Loucy (cell line): ENCODE data around the gene B4GALNT4.
"Not testable (repeated sequence)": the region's sequence is repeated elsewhere in the genome, so short reads cannot be mapped to it uniquely, and the experiment has no call there.

Experiments used
- H2AFZ ChIP-seq: fragments of 200-600 bp; sonication (generic); 2 replicates; pipeline ENCODE4 v1.6.0; 2016; ENCODE audit warnings: antibody characterized with exemption, mild to moderate bottlenecking, low read length, moderate library complexity
- H3F3A ChIP-seq: fragments of 200-600 bp; 2 replicates; pipeline ENCODE4 v1.6.0; 2016; ENCODE audit warnings: antibody characterized with exemption, low read depth, mild to moderate bottlenecking
- H3K27me3 ChIP-seq: fragments of 200-600 bp; sonication (generic); 2 replicates; pipeline ENCODE4 v1.6.1; 2014; ENCODE audit warnings: low read length, mild to moderate bottlenecking; ENCODE audit not compliant: insufficient read depth, poor library complexity, severe bottlenecking
- H3K36me3 ChIP-seq: fragments of 200-600 bp; sonication (generic); 2 replicates; pipeline ENCODE4 v1.6.1; 2016; ENCODE audit warnings: low read length; ENCODE audit not compliant: insufficient read depth
- H3K4me1 ChIP-seq: fragments of 200-600 bp; sonication (generic); 2 replicates; pipeline ENCODE4 v1.5.1; 2014; ENCODE audit warnings: low read length, mild to moderate bottlenecking; ENCODE audit not compliant: insufficient read depth, poor library complexity, severe bottlenecking
- H3K4me2 ChIP-seq: fragments of 200-600 bp; sonication (generic); 2 replicates; pipeline ENCODE4 v1.6.0; 2014; ENCODE audit warnings: antibody characterized with exemption, low read length, low read depth, mild to moderate bottlenecking; ENCODE audit not compliant: poor library complexity, severe bottlenecking
- H3K4me3 ChIP-seq: fragments of 200-600 bp; sonication (generic); 2 replicates; pipeline ENCODE4 v1.5.1; 2014; ENCODE audit warnings: low read length, mild to moderate bottlenecking, mixed read lengths; ENCODE audit not compliant: poor library complexity, severe bottlenecking
- H3K79me2 ChIP-seq: fragments of 200-600 bp; sonication (generic); 2 replicates; pipeline ENCODE4 v1.6.1; 2014; ENCODE audit warnings: low read length; ENCODE audit not compliant: insufficient read depth
- H3K9ac ChIP-seq: fragments of 200-600 bp; sonication (generic); 2 replicates; pipeline ENCODE4 v1.6.0; 2014; ENCODE audit warnings: mild to moderate bottlenecking, low read depth, low read length, moderate library complexity; ENCODE audit not compliant: poor library complexity, severe bottlenecking
- H3K9me2 ChIP-seq: fragments of 200-600 bp; sonication (generic); replicated peaks from 2 replicates; pipeline ENCODE4 v1.6.1; 2016; ENCODE audit warnings: low read depth, low read length, mixed read lengths
- H3K9me3 ChIP-seq: fragments of 200-600 bp; sonication (generic); 2 replicates; pipeline ENCODE4 v1.6.1; 2014; ENCODE audit warnings: mild to moderate bottlenecking, antibody characterized with exemption, low read length, low read depth; ENCODE audit not compliant: insufficient read depth
- H4K20me1 ChIP-seq: fragments of 200-600 bp; sonication (generic); 2 replicates; pipeline ENCODE4 v1.6.0; 2014; ENCODE audit warnings: antibody characterized with exemption, low read length, mild to moderate bottlenecking; ENCODE audit not compliant: insufficient read depth, poor library complexity, severe bottlenecking
- CTCF ChIP-seq: fragments of 200-600 bp; sonication (generic); conservative IDR thresholded peaks from 2 replicates; pipeline ENCODE4 v1.5.1; 2014; ENCODE audit warnings: mild to moderate bottlenecking, antibody characterized with exemption, low read length
- EZH2phosphoT487 ChIP-seq: fragments of 200-600 bp; IDR thresholded peaks from 2 replicates; pipeline ENCODE4 v1.6.1; 2018; ENCODE audit warnings: antibody characterized with exemption, mild to moderate bottlenecking, moderate library complexity, borderline replicate concordance

The B4GALNT4 gene

GRCh38 chr11:369336-370018 is at the start of gene B4GALNT4:
Gene B4GALNT4 (plus strand): TSS chr11:369499. CDS start chr11:369804, 305 bp downstream.
- Histone ChIP-seq H4K20me1 (no peaks in the 10 kb centered on the region), H3K4me3 (no peak within 1 kb of the TSS), H3F3A (no peaks in the 10 kb centered on the region), H3K9me2 (no peaks in the 10 kb centered on the region), H2AFZ (no peak within 1 kb of the TSS), H3K4me1 (peaks cover 13% of the 10 kb centered on the region), H3K79me2 (no peaks in the 10 kb centered on the region), H3K9me3 (no peaks in the 10 kb centered on the region), H3K4me2 (no peak within 1 kb of the TSS), H3K27me3 (no peaks in the 10 kb centered on the region), H3K9ac (no peak within 1 kb of the TSS), H3K36me3 (no peaks in the 10 kb centered on the region)
- TF ChIP-seq EZH2phosphoT487 (no peak), CTCF (no peak)

- Histone ChIP-seq H3F3A (peaks cover 12% of the 10 kb centered on the region; the same call in 1 of the 2 replicates), H3K4me2 (peak overlapping the region; percentile 48), H3K27me3 (peaks cover 22% of the 10 kb centered on the region), H3K79me2 (peaks cover 55% of the 10 kb centered on the region), H3K36me3 (peaks cover 28% of the 10 kb centered on the region), H3K4me3 (peak overlapping the region; percentile 69), H3K9ac (peak overlapping the region; percentile 78), H3K4me1 (peaks cover 33% of the 10 kb centered on the region), H4K20me1 (peaks cover 29% of the 10 kb centered on the region)
- not testable (repeated sequence) for H3K9me2 ChIP-seq, H2AFZ ChIP-seq, H3K9me3 ChIP-seq
These were observed 49.4 kb upstream of the B4GALNT4 start for GRCh38 chr11:319888-320273.

- peak overlapping the region; percentile 74 for H3K4me2 ChIP-seq
- TF ChIP-seq EZH2phosphoT487 (no peak), CTCF (no peak)
These were observed 45.1 kb upstream of the B4GALNT4 start for GRCh38 chr11:324156-324555.

GRCh38 chr11:324593-325517 is 44.4 kb upstream of the B4GALNT4 start:
- peak overlapping the region; percentile 78 for H3K9ac ChIP-seq
- H4K20me1 ChIP-seq, H3K9me3 ChIP-seq, H3K9me2 ChIP-seq, H3K27me3 ChIP-seq, H2AFZ ChIP-seq, H3K36me3 ChIP-seq: not testable (repeated sequence)
- peaks cover 22% of the 10 kb centered on the region for H3F3A ChIP-seq
- H3K4me2 ChIP-seq = peak overlapping the region; percentile 85
- peak overlapping the region; percentile 64 for H3K4me3 ChIP-seq
- peaks cover 41% of the 10 kb centered on the region for H3K79me2 ChIP-seq
- peaks cover 64% of the 10 kb centered on the region for H3K4me1 ChIP-seq

More at GRCh38 chr11:324156-324555, 45.1 kb upstream of the B4GALNT4 start:
- no peaks in the 10 kb centered on the region for H3K9me2 ChIP-seq
- H3F3A ChIP-seq = peaks cover 18% of the 10 kb centered on the region
- no peaks in the 10 kb centered on the region for H3K36me3 ChIP-seq
- H3K9me3 ChIP-seq = no peaks in the 10 kb centered on the region
- peak overlapping the region; percentile 64 for H3K4me3 ChIP-seq
- peaks cover 46% of the 10 kb centered on the region for H3K79me2 ChIP-seq
- H3K4me1 ChIP-seq = peaks cover 66% of the 10 kb centered on the region
- no peaks in the 10 kb centered on the region for H4K20me1 ChIP-seq
- H2AFZ ChIP-seq = no peak overlapping the region
- peak overlapping the region; percentile 78 for H3K9ac ChIP-seq
- H3K27me3 ChIP-seq = no peaks in the 10 kb centered on the region
